Neural crest cell (in vitro differentiated cells): ENCODE data around the gene ZNF30. TPM values are rescaled to one million over a fixed set of nuclear protein-coding genes. Genes with fewer than 3 reads are reported as not detected.

ENCODE experiments used
- DNase-seq: peaks from one replicate; pipeline ENCODE4 v3.0.0; 2021; ENCODE audit warnings: low read depth, mixed read lengths, low spot score
- H3K27ac Mint-ChIP-seq: one replicate; pipeline ENCODE4 v1.8.0; 2021; ENCODE audit warnings: mild to moderate bottlenecking, mixed read lengths; ENCODE audit not compliant: unreplicated experiment
- H3K27me3 Mint-ChIP-seq: 2 replicates; pipeline ENCODE4 v1.8.0; 2021; ENCODE audit warnings: low read depth, mild to moderate bottlenecking, mixed read lengths
- H3K36me3 Mint-ChIP-seq: 2 replicates; pipeline ENCODE4 v1.8.0; 2021; ENCODE audit warnings: low read depth, mild to moderate bottlenecking, mixed read lengths
- H3K4me1 Mint-ChIP-seq: 2 replicates; pipeline ENCODE4 v1.8.0; 2021; ENCODE audit warnings: mixed read lengths
- H3K4me3 Mint-ChIP-seq: one replicate; pipeline ENCODE4 v1.8.0; 2021; ENCODE audit warnings: mild to moderate bottlenecking, mixed read lengths
- H3K9me3 Mint-ChIP-seq: 2 replicates; pipeline ENCODE4 v1.8.0; 2021; ENCODE audit warnings: mixed read lengths
- long read RNA-seq: library from polyadenylated mRNA; unstranded; transcript quantifications from one replicate; pipeline ENCODE4 v2.0.0, GENCODE V29; 2020
- total RNA-seq: library from RNA; stranded (reverse); gene quantifications from 2 replicates; pipeline ENCODE4 v1.2.1, GENCODE V29; 2021
- TF ChIP-seq, protein P1 (sequence below): fragments of 200-600 bp; sonication (generic); conservative IDR thresholded peaks from 2 replicates; pipeline ENCODE4 v1.5.0; 2021; ENCODE audit warnings: antibody characterized with exemption, mild to moderate bottlenecking

ZNF30 gene
- total RNA-seq: 6.2 and 7.2 TPM in 2 replicates
- long read RNA-seq, transcript ZNF30-204 (5 exons, 2,280 nt): minor isoform, 7 of 48 reads
- long read RNA-seq, transcript ZNF30-206 (6 exons, 2,583 nt): major isoform, 8 of 48 reads
- long read RNA-seq, transcript ZNF30-202 (5 exons, 2,651 nt): minor isoform, 5 of 48 reads
- long read RNA-seq, transcript ZNF30-201 (5 exons, 2,579 nt): minor isoform, 6 of 48 reads
- long read RNA-seq, partial matches to known transcripts: 3 of 48 reads
- long read RNA-seq, other reads (novel, unspliced or antisense): 19 of 48 reads

- Mint-ChIP-seq H3K27ac (peak within 1 kb of the TSS; percentile 75), H3K9me3 (peaks cover 6% of the 10 kb centered on the region), H3K36me3 (peaks cover 8% of the 10 kb centered on the region), H3K4me3 (peak within 1 kb of the TSS; percentile 98), H3K27me3 (peaks cover 21% of the 10 kb centered on the region), H3K4me1 (peaks cover 16% of the 10 kb centered on the region)
- TF ChIP-seq, protein P1, sequence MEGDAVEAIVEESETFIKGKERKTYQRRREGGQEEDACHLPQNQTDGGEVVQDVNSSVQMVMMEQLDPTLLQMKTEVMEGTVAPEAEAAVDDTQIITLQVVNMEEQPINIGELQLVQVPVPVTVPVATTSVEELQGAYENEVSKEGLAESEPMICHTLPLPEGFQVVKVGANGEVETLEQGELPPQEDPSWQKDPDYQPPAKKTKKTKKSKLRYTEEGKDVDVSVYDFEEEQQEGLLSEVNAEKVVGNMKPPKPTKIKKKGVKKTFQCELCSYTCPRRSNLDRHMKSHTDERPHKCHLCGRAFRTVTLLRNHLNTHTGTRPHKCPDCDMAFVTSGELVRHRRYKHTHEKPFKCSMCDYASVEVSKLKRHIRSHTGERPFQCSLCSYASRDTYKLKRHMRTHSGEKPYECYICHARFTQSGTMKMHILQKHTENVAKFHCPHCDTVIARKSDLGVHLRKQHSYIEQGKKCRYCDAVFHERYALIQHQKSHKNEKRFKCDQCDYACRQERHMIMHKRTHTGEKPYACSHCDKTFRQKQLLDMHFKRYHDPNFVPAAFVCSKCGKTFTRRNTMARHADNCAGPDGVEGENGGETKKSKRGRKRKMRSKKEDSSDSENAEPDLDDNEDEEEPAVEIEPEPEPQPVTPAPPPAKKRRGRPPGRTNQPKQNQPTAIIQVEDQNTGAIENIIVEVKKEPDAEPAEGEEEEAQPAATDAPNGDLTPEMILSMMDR: no peak
- DNase-seq: peak; percentile 85
Observed at GRCh38 chr19:34926685-34927375, at the start of gene ZNF30. TSS of gene ZNF30 (plus strand) at chr19:34926903. CDS start at chr19:34929948, 3,045 bp downstream.

DNA sequence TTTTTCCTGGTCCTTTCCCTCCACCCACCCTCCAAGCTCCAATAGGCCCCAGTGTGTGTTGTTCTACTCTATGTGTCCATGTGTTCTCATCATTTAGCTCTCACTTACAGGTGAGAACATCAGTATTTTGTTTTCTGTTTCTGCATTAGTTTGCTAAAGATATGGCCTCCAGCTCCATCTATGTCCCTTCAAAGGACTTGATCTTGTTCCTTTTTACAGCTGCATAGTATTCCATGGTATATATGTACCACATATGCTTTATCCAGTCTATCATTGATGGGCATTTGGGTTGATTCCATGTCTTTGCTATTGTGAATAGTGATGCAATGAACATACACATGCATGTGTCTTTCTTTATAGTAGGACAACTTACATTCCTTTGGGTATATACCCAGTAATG is 47.1 kb upstream of the ZNF30 start:
- TF ChIP-seq, protein P1: no peak
- Mint-ChIP-seq H3K27ac (no peak overlapping the region), H3K27me3 (peaks cover 8% of the 10 kb centered on the region)

DNA sequence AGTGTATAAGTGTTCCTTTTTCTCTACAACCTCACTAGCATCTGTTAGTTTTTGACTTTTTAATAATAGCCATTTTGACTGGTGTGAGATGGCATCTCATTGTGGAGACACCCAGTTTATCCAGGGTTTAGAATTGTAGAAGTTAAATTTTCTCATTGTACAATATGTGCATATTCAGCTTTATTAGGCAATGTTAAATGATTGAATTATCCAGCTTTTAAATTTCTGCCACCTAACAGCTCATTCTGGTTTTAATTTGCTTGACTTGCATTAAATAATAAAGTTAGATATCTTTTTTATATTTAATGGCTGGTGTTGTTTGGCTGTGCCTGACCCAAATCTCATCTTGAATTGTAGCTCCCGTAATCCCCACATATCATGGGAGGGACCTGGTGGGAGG is 46.7 kb upstream of the ZNF30 start:
- Mint-ChIP-seq H3K4me1 (no peaks in the 10 kb centered on the region), H3K9me3 (peaks cover 10% of the 10 kb centered on the region), H3K27ac (no peak overlapping the region), H3K27me3 (peaks cover 13% of the 10 kb centered on the region), H3K4me3 (no peak overlapping the region), H3K36me3 (no peaks in the 10 kb centered on the region)
- DNase-seq: no peak
- TF ChIP-seq, protein P1: no peak

More for the DNA sequence above, 47.1 kb upstream of the ZNF30 start:
- DNase-seq: no peak
- Mint-ChIP-seq H3K4me3 (no peak overlapping the region), H3K9me3 (peaks cover 6% of the 10 kb centered on the region), H3K36me3 (no peaks in the 10 kb centered on the region), H3K4me1 (no peaks in the 10 kb centered on the region)

- Mint-ChIP-seq H3K27me3 (peaks cover 16% of the 10 kb centered on the region), H3K9me3 (peaks cover 13% of the 10 kb centered on the region), H3K4me1 (no peaks in the 10 kb centered on the region), H3K36me3 (no peaks in the 10 kb centered on the region), H3K4me3 (no peak overlapping the region), H3K27ac (no peak overlapping the region)
- TF ChIP-seq, protein P1: no peak
- no peak for DNase-seq
Observed at GRCh38 chr19:34881982-34882381, 44.7 kb upstream of the ZNF30 start.

DNA sequence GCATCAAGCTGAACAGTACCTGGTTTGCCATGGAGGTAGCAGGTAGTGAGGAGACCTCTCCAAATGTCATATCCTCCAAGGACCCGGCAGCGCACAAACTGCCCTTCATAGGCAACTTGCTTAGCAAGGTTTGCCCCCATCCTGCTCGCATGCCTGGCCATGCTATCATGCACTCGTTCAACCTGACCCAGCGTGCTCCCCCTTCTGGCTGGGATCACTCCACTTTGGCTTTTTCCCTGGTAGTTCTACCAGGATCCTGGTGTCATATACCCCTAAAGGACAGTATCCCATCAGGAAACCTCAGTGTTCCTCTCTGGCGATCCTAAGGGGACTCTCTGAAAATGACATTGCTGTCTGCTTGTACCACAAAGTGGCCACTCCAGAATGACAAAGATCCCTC is 38.6 kb upstream of the ZNF30 start:
- Mint-ChIP-seq H3K4me1 (no peaks in the 10 kb centered on the region), H3K27me3 (peaks cover 34% of the 10 kb centered on the region), H3K9me3 (peaks cover 12% of the 10 kb centered on the region), H3K4me3 (no peak overlapping the region), H3K36me3 (no peaks in the 10 kb centered on the region), H3K27ac (no peak overlapping the region)
- TF ChIP-seq, protein P1: no peak
- no peak for DNase-seq
